Stimulated activated naive B cell treated with anti-CD40 and anti-IgM and Interleukin-4, amounts not matched to agents 10 μg/mL and 1 μg/mL and 100 μg/mL, for 72 hours (primary cell): ENCODE results near the gene DLG5.

Experiments used
- ATAC-seq, 2 donors: fragments of 150-1000 bp; cut with Tn5 transposase; replicated peaks; 2 replicates each; pipeline ENCODE4 v1.10.0; 2021; ENCODE audit warnings: moderate library complexity in 1 of 2
- DNase-seq: peaks from one replicate; pipeline ENCODE4 v3.0.0; 2021
- H3K27ac Mint-ChIP-seq: one replicate; pipeline ENCODE4 v1.8.0; 2022; ENCODE audit warnings: mild to moderate bottlenecking, mixed read lengths
- H3K27me3 Mint-ChIP-seq, 2 donors: one replicate each; pipeline ENCODE4 v1.8.0; 2022; ENCODE audit warnings: mixed read lengths in 2 of 2
- H3K36me3 Mint-ChIP-seq, 2 donors: one replicate each; pipeline ENCODE4 v1.8.0; 2022; ENCODE audit warnings: mixed read lengths in 2 of 2, mild to moderate bottlenecking in 1 of 2
- H3K4me1 Mint-ChIP-seq, 2 donors: one replicate each; pipeline ENCODE4 v1.8.0; 2022; ENCODE audit warnings: mixed read lengths in 2 of 2, mild to moderate bottlenecking in 1 of 2
- H3K4me3 Mint-ChIP-seq, 2 donors: one replicate each; pipeline ENCODE4 v1.8.0; 2022; ENCODE audit warnings: mild to moderate bottlenecking in 2 of 2, mixed read lengths in 2 of 2, moderate library complexity in 1 of 2
- H3K9me3 Mint-ChIP-seq, 2 donors: one replicate each; pipeline ENCODE4 v1.8.0; 2022; ENCODE audit warnings: mixed read lengths in 2 of 2, mild to moderate bottlenecking in 1 of 2

Gene DLG5

DNA sequence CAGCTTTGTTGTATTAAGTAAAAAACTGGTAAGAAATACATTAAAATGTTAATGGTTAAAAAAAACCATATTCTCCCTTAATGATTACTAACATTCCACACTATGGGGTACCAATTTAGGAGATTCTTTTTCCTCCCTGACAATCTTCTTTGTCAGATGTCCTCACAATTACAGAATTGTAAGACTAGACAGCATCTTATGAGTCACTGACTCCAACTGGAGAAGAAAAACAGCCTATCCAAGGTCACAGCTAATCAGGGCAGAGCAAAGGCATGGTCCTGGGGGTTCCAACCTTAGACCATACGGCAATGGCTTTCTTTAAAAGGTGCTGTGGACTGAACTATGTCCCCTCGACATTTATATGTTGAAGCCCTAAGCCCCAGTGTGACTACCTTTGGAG lies 127.6 kb downstream of the DLG5 start:
- DNase-seq: no peak
- no peak overlapping the region for H3K27ac Mint-ChIP-seq

DNA sequence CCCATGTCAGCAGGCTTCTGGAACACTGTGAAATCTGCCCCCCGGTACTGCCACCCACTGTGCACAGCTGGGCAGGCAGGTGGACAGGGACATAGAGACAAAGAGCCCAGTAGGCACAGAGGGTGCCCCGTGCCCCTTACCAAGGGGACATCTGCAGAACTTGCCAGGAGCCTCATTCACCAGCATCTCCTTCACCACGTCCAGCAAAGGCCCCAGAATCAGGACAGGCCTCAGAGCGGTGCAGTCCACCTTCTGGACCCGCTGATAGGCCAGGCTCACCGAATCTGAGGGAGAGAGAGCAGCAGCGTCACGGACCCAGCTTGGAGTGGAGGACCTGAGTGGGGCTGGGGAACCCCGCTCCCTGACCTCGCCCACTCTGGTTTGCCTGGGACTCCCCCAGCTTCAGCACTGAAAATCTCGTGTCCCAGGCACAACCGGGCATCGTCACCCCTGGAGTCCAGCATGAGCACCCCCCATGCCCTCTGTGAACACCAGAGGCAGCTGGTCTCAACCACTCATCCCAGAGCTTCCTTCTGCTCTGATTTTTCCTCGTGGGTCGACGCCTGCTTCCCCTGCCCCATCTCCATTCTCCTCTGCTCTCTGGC lies 130.1 kb downstream of the DLG5 start:
- Mint-ChIP-seq H3K9me3 (no peaks in the 10 kb centered on the region), H3K27ac (no peak overlapping the region), H3K4me3 (no peak overlapping the region), H3K27me3 (no peaks in the 10 kb centered on the region), H3K4me1 (no peaks in the 10 kb centered on the region), H3K36me3 (no peaks in the 10 kb centered on the region)
- ATAC-seq (no peak), DNase-seq (no peak)

More for the DNA sequence above, 127.6 kb downstream of the DLG5 start:
- ATAC-seq: no peak
- Mint-ChIP-seq H3K27me3 (no peaks in the 10 kb centered on the region), H3K36me3 (no peaks in the 10 kb centered on the region), H3K4me1 (no peaks in the 10 kb centered on the region), H3K4me3 (no peak overlapping the region), H3K9me3 (no peaks in the 10 kb centered on the region)

DNA sequence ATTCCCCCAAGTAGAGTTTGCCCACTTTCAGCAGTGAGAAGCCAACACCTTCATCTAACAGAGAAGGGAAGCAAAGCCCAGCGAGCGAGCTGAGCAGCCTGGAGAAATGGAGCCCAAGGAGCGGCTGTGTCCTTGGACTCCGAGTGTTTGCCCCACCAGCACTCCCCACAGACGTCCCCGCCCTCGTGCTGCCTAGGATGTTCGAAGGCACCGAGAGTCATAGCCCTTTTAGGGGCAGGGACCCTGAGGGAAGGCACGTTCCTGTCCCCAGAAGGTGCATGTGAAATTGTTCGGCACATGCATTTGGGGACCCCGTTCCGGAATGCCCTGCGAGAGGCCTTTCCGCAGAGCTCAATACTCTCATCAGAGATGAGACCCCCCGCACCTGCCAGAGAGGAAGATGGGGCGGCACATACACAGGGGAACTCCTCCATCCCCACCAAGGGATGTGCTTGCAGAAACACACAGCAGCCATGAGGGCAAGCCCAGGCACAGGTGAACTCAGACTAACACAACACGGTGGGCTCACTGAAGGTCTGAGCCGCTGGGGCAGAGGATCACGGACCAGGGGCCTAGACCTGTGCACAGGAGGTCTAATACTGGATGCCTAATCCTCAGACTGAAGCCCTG lies 131.0 kb downstream of the DLG5 start:
- Mint-ChIP-seq H3K9me3 (no peaks in the 10 kb centered on the region), H3K36me3 (no peaks in the 10 kb centered on the region)
- no peak for ATAC-seq

DNA sequence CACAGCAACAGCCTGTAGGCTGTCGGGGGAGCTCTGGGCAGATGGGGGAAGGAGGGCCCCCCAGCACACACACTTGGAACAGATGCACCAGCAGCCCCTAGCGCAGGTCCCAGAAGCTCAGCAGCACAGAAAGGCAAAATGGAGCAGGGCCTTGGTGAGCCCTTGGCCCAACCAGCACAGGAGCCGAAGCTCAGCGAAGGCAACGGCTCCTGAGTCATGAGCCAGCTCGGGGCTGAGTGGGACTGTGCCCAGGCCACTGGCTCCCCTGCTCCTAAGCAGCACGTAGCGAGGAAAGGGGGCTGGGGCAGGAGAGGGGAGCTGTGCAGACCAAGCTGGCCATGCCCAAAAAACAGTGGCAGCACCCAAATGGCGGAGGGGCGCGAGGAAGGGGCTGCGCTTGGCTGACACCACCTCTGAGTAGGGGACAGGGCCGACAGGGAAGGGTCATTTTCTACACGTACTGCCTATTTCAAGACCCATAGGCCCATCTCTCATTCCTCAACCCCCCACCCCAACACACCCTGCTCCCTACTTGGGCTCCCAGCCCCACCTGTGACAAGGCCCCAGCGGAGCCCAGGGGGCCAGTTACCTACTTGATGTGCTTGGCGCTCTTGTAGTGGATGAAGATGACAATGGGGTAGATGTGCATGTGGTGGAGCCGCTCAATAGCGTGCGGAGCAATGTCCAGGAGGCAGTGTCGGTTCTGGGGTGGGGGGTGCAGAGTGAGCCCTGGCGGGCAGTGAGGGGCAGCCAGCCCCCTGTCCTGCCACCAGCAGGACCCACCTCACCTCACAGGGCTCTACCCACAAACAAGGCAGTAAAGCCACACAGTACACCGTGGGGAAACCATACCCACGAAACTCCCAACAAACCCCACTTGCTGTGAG lies 132.1 kb downstream of the DLG5 start:
- ATAC-seq (no peak), DNase-seq (no peak)
- H3K4me1 Mint-ChIP-seq: no peaks in the 10 kb centered on the region
- H3K27me3 Mint-ChIP-seq: no peaks in the 10 kb centered on the region
- no peaks in the 10 kb centered on the region for H3K36me3 Mint-ChIP-seq
- no peak overlapping the region for H3K4me3 Mint-ChIP-seq
- H3K27ac Mint-ChIP-seq: no peak overlapping the region
- H3K9me3 Mint-ChIP-seq: no peaks in the 10 kb centered on the region

More for the DNA sequence above, 131.0 kb downstream of the DLG5 start:
- Mint-ChIP-seq H3K27ac (no peak overlapping the region), H3K4me3 (no peak overlapping the region), H3K27me3 (no peaks in the 10 kb centered on the region), H3K4me1 (no peaks in the 10 kb centered on the region)
- DNase-seq: no peak

DNA sequence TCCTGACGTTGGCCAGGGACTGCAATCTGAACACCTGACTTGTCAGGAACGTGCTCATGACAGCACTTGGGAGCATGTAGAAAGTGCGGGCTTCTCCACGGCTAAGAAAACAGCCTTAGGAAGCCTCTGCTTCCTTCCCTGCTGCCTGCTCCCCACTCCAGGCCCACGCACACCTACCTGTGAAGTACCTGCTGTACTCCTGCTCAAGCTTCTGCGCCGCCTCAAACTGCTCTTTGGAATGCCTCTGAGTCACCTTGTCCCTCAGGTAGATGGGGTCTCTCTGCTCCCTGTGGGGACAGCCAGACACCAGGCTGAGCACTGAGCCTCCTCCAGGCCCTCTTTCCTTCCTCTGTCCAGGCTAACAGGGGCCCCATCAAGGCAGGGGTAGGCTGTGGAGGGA lies 132.7 kb downstream of the DLG5 start:
- ATAC-seq (no peak), DNase-seq (no peak)
- Mint-ChIP-seq H3K36me3 (no peaks in the 10 kb centered on the region), H3K9me3 (no peaks in the 10 kb centered on the region), H3K27ac (no peak overlapping the region), H3K4me3 (no peak overlapping the region), H3K27me3 (no peaks in the 10 kb centered on the region), H3K4me1 (no peaks in the 10 kb centered on the region)

DNA sequence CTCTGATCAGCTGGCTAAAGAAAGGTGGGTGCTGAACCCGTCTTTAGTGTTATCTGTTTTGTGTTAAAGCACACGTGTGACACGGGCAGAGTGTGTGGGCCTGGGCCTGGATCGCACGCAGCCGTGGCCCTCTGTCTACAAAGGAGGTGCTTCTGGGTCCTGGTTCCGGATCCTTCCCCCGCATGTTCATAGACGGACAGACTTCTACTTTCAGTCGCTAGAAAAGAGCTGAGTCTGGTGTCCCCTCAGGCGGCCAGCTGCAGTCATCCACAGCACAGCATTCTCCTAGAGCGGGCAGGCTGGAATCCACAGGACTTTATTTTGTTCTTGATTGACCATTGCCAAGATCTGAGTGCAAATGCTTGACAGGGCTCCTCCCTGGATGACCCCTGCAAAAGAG lies 134.4 kb downstream of the DLG5 start:
- ATAC-seq: no peak
- no peaks in the 10 kb centered on the region for H3K4me1 Mint-ChIP-seq
- no peak overlapping the region for H3K4me3 Mint-ChIP-seq
- no peak for DNase-seq
- no peaks in the 10 kb centered on the region for H3K27me3 Mint-ChIP-seq
- no peak overlapping the region for H3K27ac Mint-ChIP-seq
- no peaks in the 10 kb centered on the region for H3K36me3 Mint-ChIP-seq
- no peaks in the 10 kb centered on the region for H3K9me3 Mint-ChIP-seq

DNA sequence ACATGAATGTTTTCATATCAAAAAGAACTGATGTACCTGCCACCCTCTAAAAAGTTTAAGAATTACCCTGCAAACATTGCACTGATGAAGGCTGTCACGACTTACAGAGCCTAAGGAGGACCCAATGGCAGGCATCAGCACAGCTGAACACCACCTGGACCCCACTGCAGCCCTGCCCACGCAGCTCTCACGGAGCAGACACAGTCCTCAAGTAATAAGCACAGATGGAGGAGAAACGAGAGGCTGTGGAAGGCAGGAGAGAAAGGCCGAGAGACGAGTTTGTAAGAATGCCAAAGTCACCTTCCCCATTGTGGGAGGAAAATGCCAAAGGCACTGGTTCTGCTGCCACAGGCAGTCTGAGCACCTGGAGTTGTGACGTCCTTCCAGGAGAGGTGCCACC lies 135.0 kb downstream of the DLG5 start:
- Mint-ChIP-seq H3K4me3 (no peak overlapping the region), H3K27ac (no peak overlapping the region), H3K36me3 (no peaks in the 10 kb centered on the region), H3K4me1 (no peaks in the 10 kb centered on the region), H3K9me3 (no peaks in the 10 kb centered on the region), H3K27me3 (no peaks in the 10 kb centered on the region)
- ATAC-seq (no peak), DNase-seq (no peak)

DNA sequence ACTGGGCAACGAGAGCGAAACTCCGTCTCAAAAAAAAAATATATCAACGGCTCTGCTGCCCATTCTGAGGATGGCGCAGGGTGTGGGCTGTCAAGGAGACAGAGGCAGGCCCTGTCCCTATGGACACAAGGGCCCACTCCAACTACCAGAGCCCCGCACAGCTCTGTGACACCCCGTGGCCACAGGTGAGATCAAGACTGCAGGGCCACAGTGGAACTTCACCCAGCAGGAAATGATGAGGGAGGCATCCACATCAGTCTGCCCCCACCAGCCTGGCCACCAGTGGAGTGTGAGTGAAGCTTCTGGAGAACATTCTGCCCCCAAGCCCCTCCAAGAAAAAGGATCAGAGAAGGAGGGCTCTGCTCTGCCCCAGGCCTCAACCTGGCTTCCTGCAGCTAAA lies 136.7 kb downstream of the DLG5 start:
- no peak for ATAC-seq
- H3K4me3 Mint-ChIP-seq: no peak overlapping the region
- peaks cover 4 to 6% of the 10 kb centered on the region in 2 donors for H3K9me3 Mint-ChIP-seq
- no peaks in the 10 kb centered on the region for H3K27me3 Mint-ChIP-seq
- H3K36me3 Mint-ChIP-seq: peaks cover 0 to 3% of the 10 kb centered on the region in 2 donors
- H3K27ac Mint-ChIP-seq: no peak overlapping the region
- H3K4me1 Mint-ChIP-seq: no peaks in the 10 kb centered on the region
- DNase-seq: no peak

DNA sequence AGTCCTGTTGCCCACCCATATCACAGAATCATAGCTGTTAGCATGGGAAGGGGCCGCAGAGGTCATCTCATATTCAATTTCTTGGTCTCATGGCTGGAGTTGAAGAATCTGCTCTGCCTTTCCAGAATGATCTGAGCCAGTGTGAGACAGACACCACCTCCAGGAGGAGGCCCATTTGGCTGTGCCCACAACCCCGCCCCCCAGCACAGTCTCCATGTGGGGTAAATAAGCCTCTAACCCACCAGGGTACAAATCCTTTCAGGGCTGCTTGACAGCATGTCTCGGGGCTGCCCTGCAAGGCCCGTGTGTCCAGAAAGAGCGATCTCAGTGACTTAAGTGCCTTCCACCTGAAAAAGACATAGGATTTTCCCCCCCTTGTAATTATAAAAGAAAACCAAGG lies 137.5 kb downstream of the DLG5 start:
- Mint-ChIP-seq H3K36me3 (peaks cover 0 to 3% of the 10 kb centered on the region in 2 donors), H3K4me1 (no peaks in the 10 kb centered on the region), H3K9me3 (peaks cover 4 to 6% of the 10 kb centered on the region in 2 donors), H3K27ac (no peak overlapping the region), H3K27me3 (no peaks in the 10 kb centered on the region), H3K4me3 (no peak overlapping the region)
- ATAC-seq: no peak
- no peak for DNase-seq

DNA sequence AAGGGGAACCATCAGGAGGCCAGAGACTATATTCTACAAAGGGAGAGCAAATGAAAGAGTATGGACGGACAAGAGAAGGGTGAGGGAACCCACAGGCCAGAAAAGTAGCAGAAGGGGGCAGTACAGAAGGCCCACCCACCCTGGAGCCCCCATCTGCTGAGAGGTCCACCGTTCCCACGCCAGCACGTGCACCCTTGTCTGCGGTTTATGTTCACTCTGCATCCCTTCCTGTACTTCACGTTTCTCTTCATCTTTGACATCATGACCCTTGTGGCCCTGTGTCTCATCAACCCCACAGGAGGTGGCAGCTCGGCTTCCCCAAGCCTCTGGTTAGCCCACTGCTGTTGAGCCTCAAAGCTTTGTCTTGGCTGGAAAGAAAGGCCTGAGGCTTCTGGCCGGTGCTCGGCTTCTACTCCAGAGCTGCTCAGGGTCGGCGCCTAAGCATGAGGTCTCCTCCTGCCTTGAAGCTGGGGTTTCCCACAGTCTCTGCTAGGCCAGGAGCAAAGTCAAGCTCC lies 138.0 kb downstream of the DLG5 start:
- no peak overlapping the region for H3K27ac Mint-ChIP-seq
- peaks cover 0 to 3% of the 10 kb centered on the region in 2 donors for H3K36me3 Mint-ChIP-seq
- no peaks in the 10 kb centered on the region for H3K4me1 Mint-ChIP-seq
- no peaks in the 10 kb centered on the region for H3K27me3 Mint-ChIP-seq
- H3K9me3 Mint-ChIP-seq: peaks cover 4 to 6% of the 10 kb centered on the region in 2 donors
- no peak overlapping the region for H3K4me3 Mint-ChIP-seq
- ATAC-seq (no peak), DNase-seq (no peak)

DNA sequence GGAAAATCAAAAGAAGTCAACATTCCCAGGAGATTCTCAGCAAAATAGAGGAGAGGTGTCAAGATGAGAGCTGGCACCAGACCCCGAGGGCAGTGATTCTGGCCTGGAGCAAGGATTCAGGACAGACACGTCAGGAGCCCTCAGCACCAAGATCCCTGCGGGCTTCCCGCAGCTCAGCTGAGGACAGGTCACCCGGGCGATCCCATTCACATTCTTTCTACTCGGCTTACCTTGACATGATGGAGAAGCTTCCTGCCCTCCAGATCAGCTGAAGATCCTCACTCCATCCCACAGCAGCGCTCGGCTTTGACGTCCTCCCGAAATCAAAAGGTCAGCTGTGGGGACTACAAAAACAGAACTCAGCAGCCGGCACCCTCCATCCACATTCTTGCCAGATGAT lies 139.1 kb downstream of the DLG5 start:
- Mint-ChIP-seq H3K4me3 (no peak overlapping the region), H3K27me3 (no peaks in the 10 kb centered on the region), H3K27ac (no peak overlapping the region), H3K4me1 (no peaks in the 10 kb centered on the region), H3K36me3 (peaks cover 0 to 3% of the 10 kb centered on the region in 2 donors), H3K9me3 (peaks cover 4 to 6% of the 10 kb centered on the region in 2 donors)
- no peak for ATAC-seq
- no peak for DNase-seq

DNA sequence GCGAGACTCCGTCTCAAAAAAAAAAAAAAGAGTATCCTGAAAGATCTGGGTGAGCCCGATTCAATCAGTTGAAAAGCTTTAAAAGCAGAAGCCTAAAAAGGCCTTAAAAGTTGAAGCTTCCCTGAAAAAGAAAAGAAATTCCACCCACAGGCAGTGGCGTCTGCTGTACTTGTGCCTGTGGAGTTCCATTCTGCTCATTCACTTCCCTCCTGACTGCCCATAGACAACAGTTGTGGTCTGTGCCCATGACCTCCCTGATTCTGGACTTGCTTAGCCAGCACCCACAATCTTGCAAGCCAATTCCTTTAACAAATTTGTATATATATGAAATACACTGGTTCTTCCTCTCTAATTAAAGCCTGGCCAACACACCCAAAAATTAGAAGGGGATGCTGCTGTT lies 141.7 kb downstream of the DLG5 start:
- no peak for ATAC-seq
- peaks cover 4 to 6% of the 10 kb centered on the region in 2 donors for H3K9me3 Mint-ChIP-seq

DNA sequence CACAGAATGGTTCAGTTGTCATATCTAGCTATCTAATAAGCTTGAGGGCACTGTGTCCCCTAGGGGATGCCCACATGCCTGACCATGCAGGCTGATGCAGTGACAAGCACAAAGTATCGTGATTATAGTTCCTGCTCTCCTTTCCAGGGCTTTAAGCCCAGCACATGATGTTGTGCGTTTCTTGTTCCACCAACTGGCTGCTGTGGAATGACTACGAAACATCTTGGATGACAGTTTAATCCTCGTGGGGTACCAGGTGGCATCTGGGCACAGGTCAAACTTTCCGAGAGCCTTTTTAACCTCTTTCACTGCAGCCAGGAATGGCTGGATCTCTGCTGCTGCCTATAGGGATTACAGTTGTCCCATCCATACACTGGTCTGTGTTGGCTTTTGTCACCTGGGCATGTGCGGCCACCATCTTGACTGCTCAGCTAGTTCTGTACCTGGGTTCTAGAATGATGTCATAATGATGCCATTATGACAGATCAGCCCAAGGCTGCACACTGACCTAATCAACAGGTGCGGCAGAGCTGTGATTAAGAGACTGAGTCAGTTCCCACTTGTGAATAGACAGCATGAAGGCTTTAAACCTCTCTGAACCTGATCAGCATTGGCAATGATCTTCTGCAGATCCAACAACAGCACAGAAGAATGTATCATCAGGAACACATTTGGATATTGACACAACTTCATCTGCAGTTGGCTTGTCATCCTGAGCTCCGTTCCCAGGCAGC lies 144.1 kb downstream of the DLG5 start:
- no peak for ATAC-seq
- no peak for DNase-seq
- Mint-ChIP-seq H3K4me1 (no peaks in the 10 kb centered on the region), H3K36me3 (peaks cover 0 to 3% of the 10 kb centered on the region in 2 donors), H3K27ac (no peak overlapping the region), H3K9me3 (peaks cover 6% of the 10 kb centered on the region in 2 donors), H3K27me3 (peaks cover 0 to 7% of the 10 kb centered on the region in 2 donors), H3K4me3 (no peak overlapping the region)

More for the DNA sequence above, 141.7 kb downstream of the DLG5 start:
- H3K4me1 Mint-ChIP-seq: no peaks in the 10 kb centered on the region
- no peaks in the 10 kb centered on the region for H3K27me3 Mint-ChIP-seq
- H3K27ac Mint-ChIP-seq: no peak overlapping the region
- peaks cover 0 to 3% of the 10 kb centered on the region in 2 donors for H3K36me3 Mint-ChIP-seq
- no peak for DNase-seq
- H3K4me3 Mint-ChIP-seq: no peak overlapping the region
